GM23338 (cell line): ENCODE data around the gene NQO1. TPM values are rescaled to one million over a fixed set of nuclear protein-coding genes. Genes with fewer than 3 reads are reported as not detected.

Experiments
- ATAC-seq: fragments of 200-7000 bp; cut with Tn5 transposase; 3 replicates; pipeline ENCODE4 v1.9.1; 2020
- DNase-seq: peaks from one replicate; pipeline ENCODE4 v3.0.0-alpha.2; 2015; ENCODE audit warnings: low spot score
- H2AFZ ChIP-seq: fragments of 200-600 bp; sonication (generic); 2 replicates; pipeline ENCODE4 v1.8.0; 2016; ENCODE audit warnings: antibody characterized with exemption, mild to moderate bottlenecking, moderate library complexity
- H3F3A ChIP-seq: fragments of 200-600 bp; sonication (generic); replicated peaks from 2 replicates; pipeline ENCODE4 v1.8.0; 2017; ENCODE audit warnings: antibody characterized with exemption, mixed run types, low read depth
- H3K27ac ChIP-seq: fragments of 200-600 bp; sonication (generic); 2 replicates; pipeline ENCODE4 v1.6.1; 2016; ENCODE audit warnings: low read depth
- H3K27me3 ChIP-seq: fragments of 200-600 bp; sonication (generic); 2 replicates; pipeline ENCODE4 v1.8.0; 2016; ENCODE audit warnings: mild to moderate bottlenecking, mixed run types, moderate library complexity; ENCODE audit not compliant: insufficient read depth
- H3K36me3 ChIP-seq: fragments of 200-600 bp; sonication (generic); 2 replicates; pipeline ENCODE4 v1.8.0; 2016; ENCODE audit warnings: mild to moderate bottlenecking; ENCODE audit not compliant: insufficient read depth
- H3K4me1 ChIP-seq: fragments of 200-600 bp; sonication (generic); 2 replicates; pipeline ENCODE4 v1.8.0; 2016; ENCODE audit warnings: mild to moderate bottlenecking, moderate library complexity; ENCODE audit not compliant: insufficient read depth
- H3K4me2 ChIP-seq: fragments of 200-600 bp; sonication (generic); 2 replicates; pipeline ENCODE4 v1.7.1; 2017; ENCODE audit warnings: mixed run types
- H3K4me3 ChIP-seq: fragments of 200-600 bp; sonication (generic); 2 replicates; pipeline ENCODE4 v1.6.1; 2016; ENCODE audit warnings: mixed run types
- H3K79me2 ChIP-seq: fragments of 200-600 bp; sonication (generic); replicated peaks from 2 replicates; pipeline ENCODE4 v1.8.0; 2017; ENCODE audit warnings: mild to moderate bottlenecking; ENCODE audit not compliant: insufficient read depth
- H3K9me2 ChIP-seq: fragments of 200-600 bp; sonication (generic); 2 replicates; pipeline ENCODE4 v1.8.0; 2017; ENCODE audit not compliant: insufficient read depth
- H4K20me1 ChIP-seq: fragments of 200-600 bp; sonication (generic); replicated peaks from 2 replicates; pipeline ENCODE4 v1.8.0; 2017; ENCODE audit warnings: mild to moderate bottlenecking; ENCODE audit not compliant: insufficient read depth
- H3K27ac Mint-ChIP-seq: 2 replicates; pipeline ENCODE4 v1.8.0; 2020; ENCODE audit warnings: inconsistent platforms, mild to moderate bottlenecking, moderate library complexity, mixed read lengths
- H3K27me3 Mint-ChIP-seq: 3 replicates; pipeline ENCODE4 v1.8.0; 2022; ENCODE audit warnings: low read depth, mild to moderate bottlenecking, moderate library complexity, mixed read lengths, inconsistent platforms; ENCODE audit not compliant: insufficient read depth, poor library complexity
- H3K36me3 Mint-ChIP-seq: 3 replicates; pipeline ENCODE4 v1.8.0; 2021; ENCODE audit warnings: low read depth, mild to moderate bottlenecking, inconsistent platforms, moderate library complexity, mixed read lengths
- H3K4me1 Mint-ChIP-seq: 3 replicates; pipeline ENCODE4 v1.8.0; 2020; ENCODE audit warnings: mild to moderate bottlenecking, inconsistent platforms, mixed read lengths
- H3K4me3 Mint-ChIP-seq: 3 replicates; pipeline ENCODE4 v1.8.0; 2021; ENCODE audit warnings: moderate library complexity, mild to moderate bottlenecking, inconsistent platforms, mixed read lengths
- H3K9me3 Mint-ChIP-seq: 3 replicates; pipeline ENCODE4 v1.8.0; 2020; ENCODE audit warnings: moderate library complexity, mild to moderate bottlenecking, inconsistent platforms, mixed read lengths
- CREB1 ChIP-seq: fragments of 250-450 bp; sonication (Bioruptor Pico); IDR thresholded peaks from 2 replicates; pipeline ENCODE4 v1.5.0; 2020; ENCODE audit warnings: low read depth, mild to moderate bottlenecking, moderate library complexity
- EZH2 ChIP-seq: fragments of 200-600 bp; sonication (generic); IDR thresholded peaks from one replicate; pipeline ENCODE4 v1.8.0; 2017; ENCODE audit warnings: antibody characterized with exemption, mild to moderate bottlenecking, low read depth; ENCODE audit not compliant: unreplicated experiment
- EZH2phosphoT487 ChIP-seq: fragments of 200-600 bp; sonication (generic); IDR thresholded peaks from one replicate; pipeline ENCODE4 v1.8.1; 2018; ENCODE audit warnings: antibody characterized with exemption; ENCODE audit not compliant: unreplicated experiment
- JUNB ChIP-seq: IDR thresholded peaks from one replicate; pipeline ENCODE4 v1.6.1; 2016; ENCODE audit warnings: antibody characterized with exemption; ENCODE audit not compliant: unreplicated experiment
- POLR2AphosphoS5 ChIP-seq: IDR thresholded peaks from 2 replicates; pipeline ENCODE4 v1.6.1; 2016; ENCODE audit warnings: antibody characterized with exemption, low read depth
- STAT1 ChIP-seq: IDR thresholded peaks from one replicate; pipeline ENCODE4 v1.6.1; 2016; ENCODE audit warnings: antibody characterized with exemption; ENCODE audit not compliant: unreplicated experiment
- ZNF114 ChIP-seq: fragments of 250-450 bp; sonication (Bioruptor Pico); IDR thresholded peaks from 2 replicates; pipeline ENCODE4 v1.5.0; 2020; ENCODE audit warnings: mild to moderate bottlenecking, moderate library complexity
- ZNF331 ChIP-seq: fragments of 250-450 bp; sonication (Bioruptor Pico); IDR thresholded peaks from 2 replicates; pipeline ENCODE4 v1.5.0; 2020; ENCODE audit warnings: low read depth, mild to moderate bottlenecking, moderate library complexity
- polyA plus RNA-seq: library from polyadenylated mRNA; unstranded; fragments of >200 nt; fragmentation: Nextera tagmentation; extraction: Ambion mirVana; gene quantifications from 2 replicates; pipeline ENCODE4 v1.2.1, GENCODE V29; 2016
- total RNA-seq: library from RNA; depleted of rRNA; stranded (reverse); fragments of >200 nt; shearing (Covaris generic); gene quantifications from 2 replicates; pipeline ENCODE4 v1.2.3, GENCODE V29; 2014
- TF ChIP-seq, protein P1 (sequence below): fragments of 250-450 bp; sonication (Bioruptor Pico); IDR thresholded peaks from 2 replicates; pipeline ENCODE4 v1.5.0; 2020; ENCODE audit warnings: mild to moderate bottlenecking, moderate library complexity
- TF ChIP-seq, protein P2 (sequence below): IDR thresholded peaks from 2 replicates; pipeline ENCODE4 v1.6.1; 2016; ENCODE audit warnings: antibody characterized with exemption
- TF ChIP-seq, protein P3 (sequence below): IDR thresholded peaks from one replicate; pipeline ENCODE4 v1.6.1; 2018; ENCODE audit warnings: antibody characterized with exemption; ENCODE audit not compliant: unreplicated experiment
- TF ChIP-seq, protein P4 (sequence below), 2 experiments: fragments of 200-600 bp in 1 of 2; sonication (generic) in 1 of 2; conservative IDR thresholded peaks; 2 replicates each; pipeline versions ENCODE4 v1.5.1 to v1.6.1; 2016 to 2017; ENCODE audit warnings: antibody characterized with exemption in 2 of 2, low read depth in 2 of 2, mild to moderate bottlenecking in 2 of 2, moderate library complexity in 1 of 2

The NQO1 gene
- total and polyA plus RNA-seq, 2 experiments from 2014 or later: 80.9 to 86.3 TPM

DNA sequence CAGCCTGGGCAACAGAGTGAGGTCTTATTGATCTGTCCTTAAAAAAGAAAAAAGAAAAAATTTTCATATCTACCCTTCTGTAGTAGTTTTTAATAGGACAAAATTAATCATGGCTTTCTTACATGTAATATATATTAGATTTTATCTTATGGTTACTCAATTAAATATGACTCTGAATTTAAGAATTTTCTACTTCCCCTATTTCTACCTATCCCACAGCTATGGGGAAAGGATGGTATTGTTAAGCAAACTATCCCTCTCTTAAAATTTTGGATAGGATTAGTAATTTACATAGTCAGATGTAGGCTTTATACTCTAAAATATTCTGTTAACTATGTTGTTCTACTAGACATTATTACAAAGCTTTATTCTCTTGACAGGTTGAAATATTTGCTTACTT is 62.5 kb downstream of the NQO1 start:
- no peak for ATAC-seq
- H3K27me3 ChIP-seq: no peaks in the 10 kb centered on the region
- H3K4me1 Mint-ChIP-seq: no peaks in the 10 kb centered on the region
- H2AFZ ChIP-seq: no peak overlapping the region
- no peaks in the 10 kb centered on the region for H3K27me3 Mint-ChIP-seq
- no peak overlapping the region for H3K27ac Mint-ChIP-seq
- H3K4me1 ChIP-seq: no peaks in the 10 kb centered on the region
- H3K9me2 ChIP-seq: no peaks in the 10 kb centered on the region
- no peak overlapping the region for H3K4me3 Mint-ChIP-seq
- H3K36me3 Mint-ChIP-seq: peaks cover 20% of the 10 kb centered on the region; the same call in 2 of the 3 replicates
- no peaks in the 10 kb centered on the region for H3F3A ChIP-seq
- no peaks in the 10 kb centered on the region for H4K20me1 ChIP-seq
- TF ChIP-seq ZNF331 (CRISPR knock-in tag) (no peak), EZH2phosphoT487 (no peak), STAT1 (no peak), POLR2AphosphoS5 (no peak), JUNB (no peak), EZH2 (no peak), CREB1 (CRISPR knock-in tag) (no peak), ZNF114 (CRISPR knock-in tag) (no peak)
- TF ChIP-seq, protein P1, sequence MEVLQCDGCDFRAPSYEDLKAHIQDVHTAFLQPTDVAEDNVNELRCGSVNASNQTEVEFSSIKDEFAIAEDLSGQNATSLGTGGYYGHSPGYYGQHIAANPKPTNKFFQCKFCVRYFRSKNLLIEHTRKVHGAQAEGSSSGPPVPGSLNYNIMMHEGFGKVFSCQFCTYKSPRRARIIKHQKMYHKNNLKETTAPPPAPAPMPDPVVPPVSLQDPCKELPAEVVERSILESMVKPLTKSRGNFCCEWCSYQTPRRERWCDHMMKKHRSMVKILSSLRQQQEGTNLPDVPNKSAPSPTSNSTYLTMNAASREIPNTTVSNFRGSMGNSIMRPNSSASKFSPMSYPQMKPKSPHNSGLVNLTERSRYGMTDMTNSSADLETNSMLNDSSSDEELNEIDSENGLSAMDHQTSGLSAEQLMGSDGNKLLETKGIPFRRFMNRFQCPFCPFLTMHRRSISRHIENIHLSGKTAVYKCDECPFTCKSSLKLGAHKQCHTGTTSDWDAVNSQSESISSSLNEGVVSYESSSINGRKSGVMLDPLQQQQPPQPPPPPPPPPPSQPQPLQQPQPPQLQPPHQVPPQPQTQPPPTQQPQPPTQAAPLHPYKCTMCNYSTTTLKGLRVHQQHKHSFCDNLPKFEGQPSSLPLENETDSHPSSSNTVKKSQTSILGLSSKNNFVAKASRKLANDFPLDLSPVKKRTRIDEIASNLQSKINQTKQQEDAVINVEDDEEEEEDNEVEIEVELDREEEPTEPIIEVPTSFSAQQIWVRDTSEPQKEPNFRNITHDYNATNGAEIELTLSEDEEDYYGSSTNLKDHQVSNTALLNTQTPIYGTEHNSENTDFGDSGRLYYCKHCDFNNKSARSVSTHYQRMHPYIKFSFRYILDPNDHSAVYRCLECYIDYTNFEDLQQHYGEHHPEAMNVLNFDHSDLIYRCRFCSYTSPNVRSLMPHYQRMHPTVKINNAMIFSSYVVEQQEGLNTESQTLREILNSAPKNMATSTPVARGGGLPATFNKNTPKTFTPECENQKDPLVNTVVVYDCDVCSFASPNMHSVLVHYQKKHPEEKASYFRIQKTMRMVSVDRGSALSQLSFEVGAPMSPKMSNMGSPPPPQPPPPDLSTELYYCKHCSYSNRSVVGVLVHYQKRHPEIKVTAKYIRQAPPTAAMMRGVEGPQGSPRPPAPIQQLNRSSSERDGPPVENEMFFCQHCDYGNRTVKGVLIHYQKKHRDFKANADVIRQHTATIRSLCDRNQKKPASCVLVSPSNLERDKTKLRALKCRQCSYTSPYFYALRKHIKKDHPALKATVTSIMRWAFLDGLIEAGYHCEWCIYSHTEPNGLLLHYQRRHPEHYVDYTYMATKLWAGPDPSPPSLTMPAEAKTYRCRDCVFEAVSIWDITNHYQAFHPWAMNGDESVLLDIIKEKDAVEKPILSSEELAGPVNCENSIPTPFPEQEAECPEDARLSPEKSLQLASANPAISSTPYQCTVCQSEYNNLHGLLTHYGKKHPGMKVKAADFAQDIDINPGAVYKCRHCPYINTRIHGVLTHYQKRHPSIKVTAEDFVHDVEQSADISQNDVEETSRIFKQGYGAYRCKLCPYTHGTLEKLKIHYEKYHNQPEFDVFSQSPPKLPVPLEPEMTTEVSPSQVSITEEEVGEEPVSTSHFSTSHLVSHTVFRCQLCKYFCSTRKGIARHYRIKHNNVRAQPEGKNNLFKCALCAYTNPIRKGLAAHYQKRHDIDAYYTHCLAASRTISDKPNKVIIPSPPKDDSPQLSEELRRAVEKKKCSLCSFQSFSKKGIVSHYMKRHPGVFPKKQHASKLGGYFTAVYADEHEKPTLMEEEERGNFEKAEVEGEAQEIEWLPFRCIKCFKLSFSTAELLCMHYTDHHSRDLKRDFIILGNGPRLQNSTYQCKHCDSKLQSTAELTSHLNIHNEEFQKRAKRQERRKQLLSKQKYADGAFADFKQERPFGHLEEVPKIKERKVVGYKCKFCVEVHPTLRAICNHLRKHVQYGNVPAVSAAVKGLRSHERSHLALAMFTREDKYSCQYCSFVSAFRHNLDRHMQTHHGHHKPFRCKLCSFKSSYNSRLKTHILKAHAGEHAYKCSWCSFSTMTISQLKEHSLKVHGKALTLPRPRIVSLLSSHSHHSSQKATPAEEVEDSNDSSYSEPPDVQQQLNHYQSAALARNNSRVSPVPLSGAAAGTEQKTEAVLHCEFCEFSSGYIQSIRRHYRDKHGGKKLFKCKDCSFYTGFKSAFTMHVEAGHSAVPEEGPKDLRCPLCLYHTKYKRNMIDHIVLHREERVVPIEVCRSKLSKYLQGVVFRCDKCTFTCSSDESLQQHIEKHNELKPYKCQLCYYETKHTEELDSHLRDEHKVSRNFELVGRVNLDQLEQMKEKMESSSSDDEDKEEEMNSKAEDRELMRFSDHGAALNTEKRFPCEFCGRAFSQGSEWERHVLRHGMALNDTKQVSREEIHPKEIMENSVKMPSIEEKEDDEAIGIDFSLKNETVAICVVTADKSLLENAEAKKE: no peak
- TF ChIP-seq, protein P2, sequence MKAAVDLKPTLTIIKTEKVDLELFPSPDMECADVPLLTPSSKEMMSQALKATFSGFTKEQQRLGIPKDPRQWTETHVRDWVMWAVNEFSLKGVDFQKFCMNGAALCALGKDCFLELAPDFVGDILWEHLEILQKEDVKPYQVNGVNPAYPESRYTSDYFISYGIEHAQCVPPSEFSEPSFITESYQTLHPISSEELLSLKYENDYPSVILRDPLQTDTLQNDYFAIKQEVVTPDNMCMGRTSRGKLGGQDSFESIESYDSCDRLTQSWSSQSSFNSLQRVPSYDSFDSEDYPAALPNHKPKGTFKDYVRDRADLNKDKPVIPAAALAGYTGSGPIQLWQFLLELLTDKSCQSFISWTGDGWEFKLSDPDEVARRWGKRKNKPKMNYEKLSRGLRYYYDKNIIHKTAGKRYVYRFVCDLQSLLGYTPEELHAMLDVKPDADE: no peak
- TF ChIP-seq, protein P3, sequence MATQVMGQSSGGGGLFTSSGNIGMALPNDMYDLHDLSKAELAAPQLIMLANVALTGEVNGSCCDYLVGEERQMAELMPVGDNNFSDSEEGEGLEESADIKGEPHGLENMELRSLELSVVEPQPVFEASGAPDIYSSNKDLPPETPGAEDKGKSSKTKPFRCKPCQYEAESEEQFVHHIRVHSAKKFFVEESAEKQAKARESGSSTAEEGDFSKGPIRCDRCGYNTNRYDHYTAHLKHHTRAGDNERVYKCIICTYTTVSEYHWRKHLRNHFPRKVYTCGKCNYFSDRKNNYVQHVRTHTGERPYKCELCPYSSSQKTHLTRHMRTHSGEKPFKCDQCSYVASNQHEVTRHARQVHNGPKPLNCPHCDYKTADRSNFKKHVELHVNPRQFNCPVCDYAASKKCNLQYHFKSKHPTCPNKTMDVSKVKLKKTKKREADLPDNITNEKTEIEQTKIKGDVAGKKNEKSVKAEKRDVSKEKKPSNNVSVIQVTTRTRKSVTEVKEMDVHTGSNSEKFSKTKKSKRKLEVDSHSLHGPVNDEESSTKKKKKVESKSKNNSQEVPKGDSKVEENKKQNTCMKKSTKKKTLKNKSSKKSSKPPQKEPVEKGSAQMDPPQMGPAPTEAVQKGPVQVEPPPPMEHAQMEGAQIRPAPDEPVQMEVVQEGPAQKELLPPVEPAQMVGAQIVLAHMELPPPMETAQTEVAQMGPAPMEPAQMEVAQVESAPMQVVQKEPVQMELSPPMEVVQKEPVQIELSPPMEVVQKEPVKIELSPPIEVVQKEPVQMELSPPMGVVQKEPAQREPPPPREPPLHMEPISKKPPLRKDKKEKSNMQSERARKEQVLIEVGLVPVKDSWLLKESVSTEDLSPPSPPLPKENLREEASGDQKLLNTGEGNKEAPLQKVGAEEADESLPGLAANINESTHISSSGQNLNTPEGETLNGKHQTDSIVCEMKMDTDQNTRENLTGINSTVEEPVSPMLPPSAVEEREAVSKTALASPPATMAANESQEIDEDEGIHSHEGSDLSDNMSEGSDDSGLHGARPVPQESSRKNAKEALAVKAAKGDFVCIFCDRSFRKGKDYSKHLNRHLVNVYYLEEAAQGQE: no peak
- TF ChIP-seq, protein P4, sequence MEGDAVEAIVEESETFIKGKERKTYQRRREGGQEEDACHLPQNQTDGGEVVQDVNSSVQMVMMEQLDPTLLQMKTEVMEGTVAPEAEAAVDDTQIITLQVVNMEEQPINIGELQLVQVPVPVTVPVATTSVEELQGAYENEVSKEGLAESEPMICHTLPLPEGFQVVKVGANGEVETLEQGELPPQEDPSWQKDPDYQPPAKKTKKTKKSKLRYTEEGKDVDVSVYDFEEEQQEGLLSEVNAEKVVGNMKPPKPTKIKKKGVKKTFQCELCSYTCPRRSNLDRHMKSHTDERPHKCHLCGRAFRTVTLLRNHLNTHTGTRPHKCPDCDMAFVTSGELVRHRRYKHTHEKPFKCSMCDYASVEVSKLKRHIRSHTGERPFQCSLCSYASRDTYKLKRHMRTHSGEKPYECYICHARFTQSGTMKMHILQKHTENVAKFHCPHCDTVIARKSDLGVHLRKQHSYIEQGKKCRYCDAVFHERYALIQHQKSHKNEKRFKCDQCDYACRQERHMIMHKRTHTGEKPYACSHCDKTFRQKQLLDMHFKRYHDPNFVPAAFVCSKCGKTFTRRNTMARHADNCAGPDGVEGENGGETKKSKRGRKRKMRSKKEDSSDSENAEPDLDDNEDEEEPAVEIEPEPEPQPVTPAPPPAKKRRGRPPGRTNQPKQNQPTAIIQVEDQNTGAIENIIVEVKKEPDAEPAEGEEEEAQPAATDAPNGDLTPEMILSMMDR (conservative IDR thresholded peaks at IDR 0.05; ENCODE audit: low read depth in 2 of 2): no peak
- H3K4me3 ChIP-seq: no peak overlapping the region
- no peak for DNase-seq
- no peak overlapping the region for H3K4me2 ChIP-seq
- no peak overlapping the region for H3K27ac ChIP-seq
- no peaks in the 10 kb centered on the region for H3K79me2 ChIP-seq
- no peaks in the 10 kb centered on the region for H3K9me3 Mint-ChIP-seq
- H3K36me3 ChIP-seq: peaks cover 14% of the 10 kb centered on the region; the same call in 1 of the 2 replicates
